Measurements from ENCODE around the gene HOXD4.

The HOXD4 gene

DNA sequence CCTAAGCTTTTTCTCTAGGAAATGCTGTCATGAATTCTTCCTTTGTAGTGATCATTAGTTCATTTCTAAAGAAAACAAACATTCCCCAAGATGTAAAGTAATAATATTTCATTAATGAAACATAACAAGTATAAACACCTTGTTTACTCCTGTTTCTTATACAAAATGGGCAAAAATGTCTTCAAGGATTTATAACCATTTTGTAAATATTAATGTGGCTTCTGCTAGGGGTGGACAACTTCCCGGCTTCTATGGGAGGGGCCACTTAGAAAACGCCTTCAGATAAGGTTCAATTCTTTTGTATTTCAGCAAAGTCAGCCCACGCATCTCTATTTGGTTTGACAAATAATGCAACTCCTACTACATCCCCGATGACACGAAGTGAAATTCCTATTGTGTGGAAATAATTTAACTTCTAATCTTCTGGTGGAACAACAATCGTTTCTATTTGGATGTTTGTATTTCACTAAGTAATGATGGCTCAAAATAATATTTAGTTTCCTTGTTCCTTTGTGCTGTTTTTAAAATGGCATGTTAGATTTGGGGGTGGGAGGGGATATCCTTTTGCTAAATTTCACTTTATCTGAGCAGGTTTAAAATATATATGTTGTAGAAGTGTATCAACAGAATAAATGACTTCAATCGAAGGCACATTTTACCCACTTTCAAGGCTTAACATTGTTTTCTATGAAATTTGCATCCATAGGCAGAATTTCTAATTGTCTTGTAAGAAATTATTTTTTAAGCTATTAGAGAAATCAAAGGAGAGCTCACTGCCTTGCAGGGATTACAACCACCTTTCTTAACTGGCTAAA, 22.4 kb downstream of the HOXD4 start:
- DNase-seq = no peak

DNA sequence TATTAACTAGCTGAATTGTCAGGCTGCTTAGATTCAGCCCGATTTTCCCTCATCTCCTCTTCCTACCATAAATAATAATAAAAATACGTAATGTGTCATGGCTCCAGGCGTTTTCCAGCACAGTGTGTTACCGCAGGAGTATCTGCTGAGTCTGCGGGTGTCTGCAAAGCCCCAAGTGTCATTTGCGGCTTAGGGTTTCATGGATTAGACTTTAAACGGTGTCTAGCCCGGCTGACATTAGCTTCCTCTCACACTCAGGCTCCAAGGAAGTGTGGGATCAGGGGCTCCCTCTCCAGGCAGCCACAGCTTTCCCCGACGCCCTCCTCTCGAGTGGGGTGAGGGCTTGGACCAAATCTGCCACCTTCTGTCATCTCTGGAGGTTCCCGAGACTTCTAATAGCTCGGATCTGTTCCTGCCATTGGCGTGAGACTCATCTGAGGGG, 23.1 kb downstream of the HOXD4 start:
- no peak for DNase-seq

DNA sequence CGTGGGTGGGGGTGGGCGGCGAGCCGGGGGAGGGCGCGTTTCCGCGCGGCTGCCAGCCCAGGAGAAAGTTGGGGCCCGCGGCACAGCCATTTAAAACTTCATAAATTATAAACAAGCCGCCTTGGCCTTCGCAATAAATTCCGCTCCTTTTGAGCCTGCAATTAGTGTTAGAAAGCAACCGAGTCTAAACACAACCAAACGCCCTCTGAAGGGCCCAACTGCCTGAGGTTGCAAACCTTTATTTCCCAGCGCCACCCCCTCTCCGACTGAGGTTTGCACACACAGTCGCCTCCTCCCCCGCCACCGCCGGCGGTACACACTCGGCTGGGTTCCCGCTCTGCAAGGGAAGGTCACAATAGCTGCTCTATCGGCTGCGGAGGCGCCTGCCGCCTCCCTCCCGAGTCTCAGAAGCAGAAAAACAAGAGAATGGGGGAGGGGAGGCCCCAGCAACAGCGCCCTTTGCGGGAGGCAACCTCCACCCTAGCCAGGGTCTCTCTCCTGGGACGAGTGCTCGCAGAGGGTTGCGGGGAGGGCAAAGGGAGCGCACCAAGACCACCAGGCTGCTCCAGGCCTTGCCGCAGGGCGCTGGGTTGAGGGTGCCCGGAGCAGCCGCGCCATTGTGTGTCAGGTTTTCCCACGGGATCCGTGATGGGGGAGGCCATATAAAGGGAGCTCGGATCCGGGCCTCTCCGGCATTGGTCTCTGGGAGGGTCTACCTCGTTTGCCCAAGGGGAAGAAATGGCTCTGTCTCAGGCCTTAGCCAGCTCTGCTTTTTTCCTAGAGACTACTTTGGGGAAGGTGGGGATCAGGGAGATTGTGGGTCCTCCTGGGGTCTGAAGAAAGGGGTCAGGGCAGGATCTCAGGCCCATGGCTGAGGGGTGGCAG, 23.7 kb downstream of the HOXD4 start:
- DNase-seq = no peak

DNA sequence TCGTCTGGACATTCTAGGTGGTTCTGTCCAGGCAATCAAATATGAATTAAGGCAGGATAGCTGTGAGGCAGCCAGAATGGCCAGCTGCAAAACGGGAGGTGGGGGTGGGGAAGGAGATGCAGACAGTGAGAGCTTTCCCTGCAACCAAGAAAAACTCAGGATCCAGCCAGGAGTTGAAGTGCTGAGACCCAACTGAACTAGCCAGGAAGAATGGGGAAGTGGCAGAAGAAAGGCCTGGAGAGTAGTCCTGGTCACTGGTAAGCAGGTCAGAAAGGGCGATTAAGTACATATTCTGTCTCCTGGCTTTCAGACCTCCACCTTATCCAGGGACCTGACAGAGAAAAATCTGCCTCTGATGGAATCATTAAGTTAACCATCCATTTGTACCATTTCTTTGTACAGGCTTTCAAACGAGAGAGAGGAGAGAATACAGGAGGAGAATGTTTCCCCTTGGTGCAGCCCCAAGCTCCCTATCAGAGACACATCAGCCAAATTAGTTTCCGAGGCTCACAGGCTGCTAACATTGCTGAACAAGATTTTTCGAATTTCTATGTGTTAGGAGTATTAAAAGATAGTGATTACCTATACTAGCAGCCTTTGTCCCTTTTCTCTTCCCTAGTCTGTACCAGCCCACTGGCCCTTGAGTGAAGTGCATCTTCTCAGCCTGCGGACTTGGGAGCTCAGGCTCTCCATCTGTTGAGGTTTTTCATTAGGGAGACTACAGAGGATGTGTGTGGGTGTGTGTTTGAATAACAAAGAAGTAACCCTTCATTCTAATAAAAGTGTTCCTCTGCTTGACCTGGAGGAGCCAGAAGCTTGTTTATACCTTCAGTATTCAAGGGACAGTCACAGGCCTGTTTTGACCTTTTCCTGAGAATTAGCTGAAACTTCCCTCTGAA, 24.6 kb downstream of the HOXD4 start:
- DNase-seq = no peak

- DNase-seq = no peak
Measured at GRCh38 chr2:176177580-176178037, 26.3 kb downstream of the HOXD4 start.

- no peak for DNase-seq
Measured at GRCh38 chr2:176178038-176178756, 26.8 kb downstream of the HOXD4 start.

- no peak for DNase-seq
Measured at GRCh38 chr2:176178757-176179295, 27.5 kb downstream of the HOXD4 start.

DNA sequence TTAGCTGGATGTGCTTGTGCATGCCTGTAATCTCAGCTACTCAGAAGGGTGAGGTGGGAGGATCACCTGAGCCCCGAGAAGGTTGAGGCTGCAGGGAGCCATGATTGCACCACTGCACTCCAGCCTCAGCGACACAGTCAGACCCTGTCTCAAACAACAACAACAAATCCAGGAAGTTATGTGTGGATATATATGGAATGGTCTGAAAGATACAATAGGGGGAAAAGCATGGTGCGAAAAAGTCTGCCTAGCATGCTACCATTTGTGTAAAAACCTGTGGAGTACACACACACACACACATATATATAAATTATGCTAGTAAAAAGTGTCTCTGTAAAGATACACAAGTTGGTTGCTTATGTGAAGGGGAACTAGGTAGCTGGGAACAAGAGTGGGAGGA, 30.2 kb downstream of the HOXD4 start:
- no peak for DNase-seq

GRCh38 chr2:176182671-176183070, 31.3 kb downstream of the HOXD4 start:
- DNase-seq = no peak

- no peak for DNase-seq
Measured at GRCh38 chr2:176184749-176185148, 33.4 kb downstream of the HOXD4 start.

GRCh38 chr2:176186024-176186423, 34.7 kb downstream of the HOXD4 start:
- DNase-seq = no peak

GRCh38 chr2:176187200-176187898, 36.0 kb downstream of the HOXD4 start:
- DNase-seq = no peak

DNA sequence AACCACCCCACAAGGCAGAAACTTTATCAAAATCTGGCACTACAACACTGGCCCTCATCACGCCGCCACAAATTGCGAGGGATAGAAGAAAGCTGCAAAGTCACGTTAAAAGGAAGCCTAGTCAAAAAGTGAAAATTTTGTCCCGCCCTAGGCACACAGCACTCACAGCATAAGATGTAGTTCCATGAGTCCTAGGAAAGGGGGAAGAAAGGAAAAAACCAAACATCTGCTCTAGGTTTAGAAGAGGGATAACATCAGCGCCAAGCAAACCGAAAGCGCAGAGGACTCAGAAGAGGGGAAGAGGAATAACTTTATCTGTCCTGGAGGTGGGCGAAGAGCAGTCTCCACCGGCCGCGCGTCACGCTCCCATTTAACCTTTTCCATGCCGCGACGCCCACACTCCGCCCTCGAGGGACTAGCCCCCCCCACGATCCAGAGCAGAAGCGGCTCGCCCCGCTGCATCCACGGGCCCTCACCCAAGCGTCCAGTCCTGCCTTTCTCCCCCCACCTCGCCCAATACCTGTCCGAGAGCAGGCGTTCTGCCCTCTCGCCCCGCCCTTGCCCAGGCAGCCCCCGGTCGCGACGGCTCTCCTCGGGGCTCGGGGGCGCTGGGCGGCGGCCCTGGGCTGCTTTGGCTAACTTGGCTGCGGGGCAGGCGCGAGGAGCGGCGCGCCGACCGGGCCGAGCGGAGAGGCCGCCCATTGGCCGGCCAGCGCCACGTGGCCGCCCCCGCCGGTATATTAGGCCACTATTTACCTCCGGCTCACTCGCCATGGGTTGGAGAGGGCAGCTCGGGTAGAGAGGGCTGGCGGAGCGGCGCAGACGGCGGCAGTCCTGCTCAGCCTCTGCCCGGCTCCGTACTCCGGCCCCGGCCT, 36.8 kb downstream of the HOXD4 start, which contains the start of gene HOXD1:
Gene HOXD1, plus strand, starts transcription at position 770 of the 875 bp plus-strand sequence. CDS start 134 bp downstream, outside the sequence.
- DNase-seq = no peak

DNA sequence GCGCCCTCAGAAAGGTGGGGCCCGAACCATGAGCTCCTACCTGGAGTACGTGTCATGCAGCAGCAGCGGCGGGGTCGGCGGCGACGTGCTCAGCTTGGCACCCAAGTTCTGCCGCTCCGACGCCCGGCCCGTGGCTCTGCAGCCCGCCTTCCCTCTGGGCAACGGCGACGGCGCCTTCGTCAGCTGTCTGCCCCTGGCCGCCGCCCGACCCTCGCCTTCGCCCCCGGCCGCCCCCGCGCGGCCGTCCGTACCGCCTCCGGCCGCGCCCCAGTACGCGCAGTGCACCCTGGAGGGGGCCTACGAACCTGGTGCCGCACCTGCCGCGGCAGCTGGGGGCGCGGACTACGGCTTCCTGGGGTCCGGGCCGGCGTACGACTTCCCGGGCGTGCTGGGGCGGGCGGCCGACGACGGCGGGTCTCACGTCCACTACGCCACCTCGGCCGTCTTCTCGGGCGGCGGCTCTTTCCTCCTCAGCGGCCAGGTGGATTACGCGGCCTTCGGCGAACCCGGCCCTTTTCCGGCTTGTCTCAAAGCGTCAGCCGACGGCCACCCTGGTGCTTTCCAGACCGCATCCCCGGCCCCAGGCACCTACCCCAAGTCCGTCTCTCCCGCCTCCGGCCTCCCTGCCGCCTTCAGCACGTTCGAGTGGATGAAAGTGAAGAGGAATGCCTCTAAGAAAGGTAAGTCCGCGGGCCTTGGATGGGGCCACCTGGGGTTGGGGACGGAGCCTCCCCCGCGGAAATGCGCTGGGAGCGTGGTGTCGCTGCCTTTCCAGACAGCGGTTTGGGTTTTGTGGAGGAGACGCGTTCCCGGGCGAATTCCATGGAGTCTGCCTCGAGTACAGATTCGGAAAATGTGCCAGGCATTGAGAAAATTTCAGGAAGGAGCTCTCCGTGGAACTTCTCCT, 37.7 kb downstream of the HOXD4 start:
- DNase-seq = no peak

- DNase-seq = no peak
Measured at GRCh38 chr2:176189681-176190641, 38.6 kb downstream of the HOXD4 start.

DNA sequence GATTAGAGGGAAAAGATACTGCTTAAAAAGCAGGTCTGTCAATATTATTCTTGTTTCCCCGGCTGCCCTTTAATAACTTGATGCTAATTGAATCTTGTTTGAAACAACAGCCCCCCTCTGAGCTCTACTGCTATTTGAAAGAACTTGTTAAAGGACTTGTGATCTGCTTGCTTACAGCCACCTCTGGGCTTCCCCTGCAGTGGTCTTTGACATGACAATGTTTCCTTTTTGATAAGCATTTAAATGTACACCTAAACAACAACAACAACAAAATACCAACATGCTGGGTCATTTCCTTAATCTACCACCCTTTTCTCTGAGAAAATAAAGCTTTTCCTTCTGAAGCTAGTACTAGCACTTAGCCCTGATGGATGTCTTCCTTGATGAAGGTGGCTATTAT, 41.0 kb downstream of the HOXD4 start:
- no peak for DNase-seq

DNA sequence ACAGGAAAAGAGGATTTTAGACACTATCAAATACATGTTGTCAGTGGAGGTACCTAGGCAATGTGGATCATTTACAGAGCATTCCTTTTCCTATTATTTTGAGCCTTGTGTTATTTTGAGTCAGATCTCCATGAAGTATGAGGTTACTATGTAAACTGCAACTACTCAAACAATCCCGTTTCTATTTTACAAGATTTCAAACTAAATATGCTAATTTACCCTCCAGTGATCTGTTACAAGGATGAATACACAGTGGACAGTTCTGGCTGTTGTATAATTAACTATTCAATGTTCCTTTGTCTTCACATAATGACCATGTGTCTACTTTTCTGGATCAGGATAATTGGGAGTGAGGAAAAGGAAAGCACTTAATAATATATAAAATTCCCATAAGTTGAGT, 41.7 kb downstream of the HOXD4 start:
- no peak for DNase-seq

- no peak for DNase-seq
Measured at GRCh38 chr2:176199902-176200301, 48.6 kb downstream of the HOXD4 start.
